Umbilical cord (tissue), 2 donors: Measurements from ENCODE around the gene SCAPER. TPM values are rescaled to one million over a fixed set of nuclear protein-coding genes. Genes with fewer than 3 reads are reported as not detected.

Source experiments
- DNase-seq: peaks from one replicate; pipeline ENCODE4 v3.0.0-alpha.2; 2015; ENCODE audit warnings: low spot score
- total RNA-seq: library from RNA; depleted of rRNA; stranded (reverse); fragments of >200 nt; gene quantifications from one replicate; pipeline ENCODE4 v1.2.3, GENCODE V29; 2014; ENCODE audit warnings: low replicate concordance; ENCODE audit not compliant: insufficient read depth

Gene SCAPER
- total RNA-seq, 1 donor from 2014 or later, result 22.4 TPM

GRCh38 chr15:76339305-76340197, 565.6 kb downstream of the SCAPER start:
- DNase-seq, result no peak

DNA sequence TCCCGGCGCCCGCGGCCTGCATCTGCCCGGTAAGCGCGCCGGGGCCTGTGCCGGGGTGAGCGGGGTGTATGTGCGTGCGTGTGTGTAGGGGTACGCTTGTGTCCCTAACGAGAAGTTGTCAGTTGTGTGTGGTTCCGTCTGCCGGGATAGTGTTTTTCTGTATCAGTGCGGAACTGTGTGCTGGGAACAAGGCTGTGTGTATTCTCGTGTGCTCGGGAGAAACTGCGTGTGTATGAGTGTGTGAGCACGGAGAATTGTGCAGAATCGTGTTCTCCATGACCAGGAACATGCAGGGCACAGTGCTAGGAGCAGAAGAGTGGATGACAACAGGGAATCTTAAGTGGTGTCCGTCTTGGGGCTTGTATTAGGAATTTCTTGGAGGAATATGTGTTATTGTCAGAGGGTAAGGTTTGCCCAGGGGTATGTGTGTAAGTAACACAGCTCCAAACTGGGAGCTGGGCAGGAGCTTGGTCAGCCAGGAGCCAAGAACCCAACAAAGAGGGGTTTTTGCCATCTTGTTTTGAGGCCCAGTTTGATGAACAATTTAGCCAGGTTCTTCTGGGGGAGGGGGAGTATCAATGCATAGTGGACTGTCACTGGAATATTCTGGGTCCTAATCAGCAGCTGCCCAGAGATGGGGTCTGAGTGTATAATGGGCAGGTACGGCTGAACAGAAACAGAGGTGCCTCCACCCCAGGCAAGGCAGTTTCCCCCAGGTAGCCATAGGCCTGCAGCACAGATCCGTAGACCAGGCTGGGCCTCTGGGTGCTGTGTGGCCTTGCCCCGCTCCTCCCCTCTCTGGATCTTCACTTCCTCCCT, 566.4 kb downstream of the SCAPER start:
- no peak for DNase-seq

GRCh38 chr15:76337696-76338485, 567.2 kb downstream of the SCAPER start:
- no peak for DNase-seq

GRCh38 chr15:76337059-76337695, 568.0 kb downstream of the SCAPER start:
- no peak for DNase-seq

- DNase-seq, result no peak
Measured at GRCh38 chr15:76336254-76337058, 568.7 kb downstream of the SCAPER start, which contains the start of gene ISL2. Gene ISL2 (plus strand): TSS chr15:76336773. CDS start chr15:76336884, 111 bp downstream.

DNA sequence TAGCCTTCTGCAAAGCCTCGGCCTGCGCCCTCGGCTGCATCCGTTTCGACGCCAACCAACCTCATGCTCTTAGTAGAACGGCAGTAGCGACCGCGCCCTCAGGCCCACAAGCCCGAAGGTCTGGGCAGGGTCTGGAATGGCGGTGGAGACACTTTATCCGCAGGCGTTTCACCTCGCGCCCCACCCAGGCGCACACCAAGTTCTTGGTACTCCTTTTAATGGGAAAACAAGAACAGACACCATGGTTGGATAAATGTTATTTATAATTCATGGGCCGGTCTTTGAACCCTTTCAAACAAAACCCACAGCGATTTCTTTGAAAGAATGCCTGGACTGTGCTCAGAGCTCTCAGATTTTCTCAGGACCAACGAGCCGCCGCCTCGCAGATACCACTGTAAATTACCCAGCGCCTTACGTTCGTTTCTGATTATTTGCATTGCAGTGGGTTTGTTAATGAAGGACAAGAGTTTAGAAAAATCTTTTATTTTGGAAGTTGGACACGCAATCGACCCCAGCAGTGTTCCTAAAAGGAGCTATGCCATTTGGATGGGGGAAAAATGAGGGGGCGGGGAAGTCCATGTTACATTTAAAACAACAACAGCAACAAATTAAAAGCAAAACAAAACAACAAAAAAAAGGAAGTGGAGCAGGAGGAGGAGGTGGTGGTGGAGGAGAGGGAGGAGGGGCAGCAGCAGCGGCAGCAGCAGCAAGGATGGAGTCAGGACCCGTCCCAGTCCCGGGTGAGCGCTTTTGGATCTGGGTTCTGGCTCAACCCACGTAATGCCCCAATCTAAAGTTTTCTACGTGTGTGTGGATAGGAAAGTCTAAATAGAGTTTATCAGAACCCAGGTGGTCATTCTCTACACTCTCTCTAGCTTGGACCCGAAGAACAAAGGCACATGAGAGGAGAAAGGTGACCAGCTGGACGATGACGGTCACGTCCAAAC, 569.6 kb downstream of the SCAPER start:
- no peak for DNase-seq

DNA sequence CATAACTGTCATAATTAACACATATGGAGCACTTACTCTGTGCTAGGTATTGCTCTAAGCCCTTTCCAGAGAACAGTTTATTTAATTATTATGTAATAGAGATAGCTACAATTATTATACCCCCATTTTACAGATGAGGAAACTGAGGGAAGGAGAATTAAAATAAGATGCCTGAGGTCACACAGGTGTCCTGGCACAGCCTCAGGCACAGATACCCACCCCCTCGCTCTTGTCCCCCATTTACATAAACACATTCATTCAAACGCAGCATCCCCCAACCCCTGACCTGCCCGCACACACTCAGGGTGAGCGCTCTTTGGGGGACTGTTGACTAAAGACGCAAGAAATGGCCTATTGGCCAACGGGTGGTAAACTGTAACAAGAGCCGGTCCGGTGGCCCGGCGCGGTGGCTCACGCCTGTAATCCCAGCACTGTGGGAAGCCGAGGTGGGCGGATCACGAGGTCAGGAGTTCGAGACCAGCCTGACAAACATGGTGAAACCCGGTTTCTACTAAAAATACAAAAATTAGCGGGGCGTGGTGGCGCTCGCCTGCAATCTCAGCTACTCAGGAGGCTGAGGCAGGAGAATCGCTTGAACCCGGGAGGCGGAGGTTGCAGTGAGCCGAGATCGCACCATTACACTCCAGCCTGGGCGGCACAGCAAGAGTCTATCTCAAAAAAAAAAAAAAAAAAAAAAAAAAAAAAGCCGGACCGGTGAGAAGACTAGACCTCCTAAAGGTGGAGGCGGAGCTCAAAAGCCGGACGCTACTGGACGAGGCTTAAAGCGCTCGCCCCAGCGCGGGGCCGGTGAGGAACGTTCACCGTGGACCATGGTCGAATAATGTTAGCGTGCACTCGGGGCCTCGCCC, 570.5 kb downstream of the SCAPER start:
- DNase-seq, result no peak

DNA sequence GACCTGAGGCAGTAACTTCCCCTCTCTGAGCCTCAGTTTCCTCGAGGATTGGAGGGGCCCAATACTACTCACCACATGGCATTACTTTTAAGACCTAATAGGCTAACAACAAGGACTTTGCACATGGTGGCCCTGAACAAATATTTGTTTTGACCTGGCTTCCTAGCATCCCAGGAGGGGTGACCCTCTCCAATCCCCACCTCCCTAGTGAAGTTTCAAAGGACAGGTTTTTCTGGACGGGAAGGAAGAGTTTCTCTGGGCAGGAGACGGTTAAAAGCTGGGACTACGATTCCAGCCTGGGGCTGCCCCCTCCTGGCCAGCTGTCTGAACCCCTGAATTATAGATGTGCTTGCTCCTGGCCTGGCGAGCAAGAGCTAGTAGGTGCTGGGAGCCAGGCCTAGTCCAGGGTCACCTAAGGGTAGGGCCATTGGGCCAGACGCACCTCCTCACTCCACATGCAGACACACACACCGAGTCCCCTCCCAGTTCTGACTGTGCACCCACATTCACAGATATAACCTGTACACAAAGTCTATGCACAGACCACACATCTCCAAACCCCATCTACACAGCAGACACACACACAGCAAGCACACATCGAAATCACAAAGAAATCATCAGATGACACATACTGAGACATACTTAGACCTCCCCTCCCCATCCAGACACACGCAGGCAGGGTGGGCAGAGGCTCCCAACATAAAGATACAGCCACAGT, 571.3 kb downstream of the SCAPER start:
- DNase-seq, result no peak

DNA sequence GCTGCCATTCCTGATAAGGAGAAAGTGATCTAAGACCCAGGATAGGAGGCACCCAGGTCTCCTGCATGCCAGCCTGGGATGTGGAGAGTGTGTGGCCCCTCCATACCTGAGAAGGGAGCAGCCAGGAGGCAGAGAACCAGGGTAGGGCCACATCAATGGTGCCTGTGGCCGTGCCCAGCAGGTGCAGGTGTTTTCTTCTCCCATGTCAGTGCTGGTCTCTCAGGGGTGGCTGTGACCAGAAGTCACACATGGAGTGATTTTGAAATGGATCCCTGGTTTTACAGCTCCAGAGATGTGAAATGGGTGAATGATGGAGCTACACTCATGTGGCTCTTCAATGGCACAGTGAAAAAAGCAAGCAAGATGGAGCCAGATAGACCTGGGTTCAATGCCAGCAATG, 571.8 kb downstream of the SCAPER start:
- no peak for DNase-seq

DNA sequence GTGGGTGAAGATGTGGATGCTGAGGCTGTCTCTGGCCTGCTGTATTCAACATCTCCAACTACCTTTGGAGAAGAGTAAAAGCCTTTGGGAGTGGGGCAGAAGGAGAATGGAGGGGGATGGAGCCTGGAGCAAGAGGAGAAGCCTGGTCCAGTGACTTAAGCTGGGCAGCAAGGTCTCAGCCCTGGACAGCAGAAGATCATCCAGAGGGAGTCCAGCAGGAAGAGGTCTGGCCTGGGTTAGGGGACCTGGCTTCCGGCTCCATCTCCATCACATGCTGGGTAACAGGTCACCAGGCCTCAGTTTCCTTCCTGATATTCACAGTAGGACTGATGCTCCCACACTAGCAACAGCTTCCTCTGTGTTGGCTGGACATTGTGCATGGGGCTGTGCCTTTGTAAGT, 572.3 kb downstream of the SCAPER start:
- DNase-seq, result no peak

- DNase-seq, result no peak
Measured at GRCh38 chr15:76330080-76330680, 575.0 kb downstream of the SCAPER start.

DNA sequence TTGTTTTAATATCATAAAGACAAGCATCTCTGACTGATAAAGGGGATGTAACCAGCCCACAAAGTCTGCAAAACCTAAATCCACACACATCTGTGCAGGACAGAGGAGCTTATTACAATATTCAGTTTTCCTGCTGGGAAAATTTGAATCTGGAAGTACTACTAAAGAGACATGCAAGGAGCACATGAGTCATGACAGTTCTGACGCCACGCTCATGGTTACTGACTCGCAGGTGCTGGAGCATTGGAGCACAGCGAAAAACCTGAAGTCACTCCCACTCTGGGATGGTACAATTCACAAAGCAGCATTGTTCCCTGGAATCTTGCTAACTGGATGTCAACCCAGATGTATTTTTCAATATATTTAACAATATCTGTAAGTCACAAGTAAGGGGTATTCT, 576.2 kb downstream of the SCAPER start:
- DNase-seq, result no peak

DNA sequence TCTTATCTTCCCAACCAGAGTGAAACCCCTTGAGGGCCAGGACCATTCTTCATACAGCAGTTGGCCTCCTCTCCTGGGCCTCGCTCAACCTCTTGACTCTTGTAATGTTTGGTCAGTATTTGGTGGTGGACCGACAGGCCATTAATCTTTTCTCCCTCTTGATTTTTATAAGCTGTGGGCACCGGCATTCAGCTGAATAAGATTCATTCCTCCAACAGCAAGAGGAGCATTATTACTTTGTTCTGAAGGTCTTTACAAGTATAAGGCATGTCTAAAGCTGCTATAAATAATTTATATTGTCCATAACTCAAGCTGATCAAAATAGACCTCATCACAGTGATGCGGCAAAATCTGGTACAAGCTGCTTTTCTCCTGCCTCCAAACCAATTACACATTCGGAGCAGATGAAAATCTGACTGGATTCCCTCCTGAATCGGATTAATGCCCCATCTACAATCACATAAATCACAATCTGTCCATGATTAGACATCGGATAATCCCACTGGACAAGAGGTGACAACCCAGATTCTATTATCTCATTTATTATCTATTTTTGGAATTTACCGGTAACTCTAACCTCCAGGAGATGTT, 576.9 kb downstream of the SCAPER start:
- DNase-seq, result no peak

- no peak for DNase-seq
Measured at GRCh38 chr15:76327191-76328105, 577.7 kb downstream of the SCAPER start.

DNA sequence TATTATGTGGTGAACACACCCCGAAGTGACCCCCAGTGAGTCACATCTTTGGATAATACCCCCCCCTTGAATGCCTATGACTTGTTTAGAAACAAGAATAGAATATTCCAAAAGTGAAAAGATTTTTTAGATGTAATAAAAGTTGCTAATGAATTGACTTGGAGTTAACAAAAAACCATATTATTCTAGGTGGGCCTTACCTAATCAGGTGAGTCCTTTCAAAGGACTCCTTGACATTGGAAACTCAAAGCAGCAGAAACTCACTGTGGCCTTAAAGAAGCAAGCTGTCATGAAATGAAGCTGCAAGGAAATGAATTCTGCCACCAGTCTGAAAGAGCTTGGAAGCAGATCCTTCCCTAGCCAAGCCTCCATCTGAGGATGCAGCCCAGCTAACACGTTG, 579.4 kb downstream of the SCAPER start:
- DNase-seq, result no peak

- no peak for DNase-seq
Measured at GRCh38 chr15:76324066-76324465, 581.1 kb downstream of the SCAPER start.
